GM23248 (cell line): Measurements from ENCODE around the gene PAQR5.

Experiments
- EZH2 ChIP-seq: fragments of 200-600 bp; sonication (generic); IDR thresholded peaks from 2 replicates; pipeline ENCODE4 v1.6.1; 2018; ENCODE audit warnings: antibody characterized with exemption, mild to moderate bottlenecking; ENCODE audit not compliant: insufficient read depth, poor library complexity, severe bottlenecking
- EZH2phosphoT487 ChIP-seq: fragments of 200-600 bp; sonication (generic); IDR thresholded peaks from 2 replicates; pipeline ENCODE4 v1.6.1; 2018; ENCODE audit warnings: antibody characterized with exemption, moderate library complexity, mild to moderate bottlenecking, low read depth; ENCODE audit not compliant: insufficient read depth

GRCh38 chr15:69328080-69328479 lies 29.4 kb downstream of the PAQR5 start:
- TF ChIP-seq EZH2 (no peak), EZH2phosphoT487 (no peak)
